ENCODE results near the gene TSHR. TPM values are rescaled to one million over a fixed set of nuclear protein-coding genes. Genes with fewer than 3 reads are reported as not detected.

Gene TSHR
- total and polyA plus RNA-seq, 9 donors = 0.15 to 0.41 (median 0.23) TPM; not detected in 6

DNA sequence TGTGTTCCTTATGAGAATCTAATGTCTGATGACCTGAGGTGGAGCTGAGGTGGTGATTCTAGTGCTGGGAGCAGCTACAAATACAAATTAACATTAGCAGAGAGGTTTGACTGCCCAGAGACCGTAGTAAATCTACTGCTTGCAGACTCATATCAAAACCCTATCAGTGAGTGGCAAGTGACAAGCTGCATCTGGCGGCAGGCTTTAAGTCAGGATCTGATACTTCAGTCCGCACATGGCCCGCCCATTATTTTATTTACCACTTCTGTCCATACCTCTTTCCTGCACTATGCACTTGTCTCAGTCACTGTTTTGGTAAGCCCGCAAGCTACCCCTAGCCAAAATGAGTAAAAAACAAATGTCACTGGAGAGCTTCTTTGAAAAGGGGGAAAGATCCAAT lies 25.3 kb upstream of the TSHR start:
- Histone ChIP-seq H3K4me1 (ENCODE audit: insufficient read depth) (no peaks in the 10 kb centered on the region), H3K9me3 (no peaks in the 10 kb centered on the region), H3K27ac (no peak overlapping the region), H3K27me3 (no peaks in the 10 kb centered on the region), H3K4me3 (no peak overlapping the region), H3K36me3 (no peaks in the 10 kb centered on the region)
- 93 to 98% (median 97%) methylated on average over 5 of the region's 5 CpGs for WGBS, 3 donors
- no peak for TF ChIP-seq POLR2A (IDR thresholded peaks at IDR 0.05)
- TF ChIP-seq, protein P1, sequence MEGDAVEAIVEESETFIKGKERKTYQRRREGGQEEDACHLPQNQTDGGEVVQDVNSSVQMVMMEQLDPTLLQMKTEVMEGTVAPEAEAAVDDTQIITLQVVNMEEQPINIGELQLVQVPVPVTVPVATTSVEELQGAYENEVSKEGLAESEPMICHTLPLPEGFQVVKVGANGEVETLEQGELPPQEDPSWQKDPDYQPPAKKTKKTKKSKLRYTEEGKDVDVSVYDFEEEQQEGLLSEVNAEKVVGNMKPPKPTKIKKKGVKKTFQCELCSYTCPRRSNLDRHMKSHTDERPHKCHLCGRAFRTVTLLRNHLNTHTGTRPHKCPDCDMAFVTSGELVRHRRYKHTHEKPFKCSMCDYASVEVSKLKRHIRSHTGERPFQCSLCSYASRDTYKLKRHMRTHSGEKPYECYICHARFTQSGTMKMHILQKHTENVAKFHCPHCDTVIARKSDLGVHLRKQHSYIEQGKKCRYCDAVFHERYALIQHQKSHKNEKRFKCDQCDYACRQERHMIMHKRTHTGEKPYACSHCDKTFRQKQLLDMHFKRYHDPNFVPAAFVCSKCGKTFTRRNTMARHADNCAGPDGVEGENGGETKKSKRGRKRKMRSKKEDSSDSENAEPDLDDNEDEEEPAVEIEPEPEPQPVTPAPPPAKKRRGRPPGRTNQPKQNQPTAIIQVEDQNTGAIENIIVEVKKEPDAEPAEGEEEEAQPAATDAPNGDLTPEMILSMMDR (IDR thresholded peaks at IDR 0.05) = no peak
- no peak for TF ChIP-seq EP300 (IDR thresholded peaks at IDR 0.05)
- DNase-seq = no peak
- intact Hi-C loops (cut with DNase I) = no loop called here

GRCh38 chr14:80930836-80931389 lies 24.5 kb upstream of the TSHR start:
- no peak for DNase-seq
- Histone ChIP-seq H3K36me3 (no peaks in the 10 kb centered on the region), H3K4me1 (ENCODE audit: insufficient read depth) (no peaks in the 10 kb centered on the region), H3K27me3 (no peaks in the 10 kb centered on the region), H3K9me3 (no peaks in the 10 kb centered on the region), H3K4me3 (no peak overlapping the region), H3K27ac (no peak overlapping the region)
- 82 to 86% (median 83%) methylated on average over 8 of the region's 8 CpGs for WGBS, 3 donors
- TF ChIP-seq EP300 (IDR thresholded peaks at IDR 0.05) = no peak
- TF ChIP-seq, protein P1 (IDR thresholded peaks at IDR 0.05) = no peak
- no peak for TF ChIP-seq POLR2A (IDR thresholded peaks at IDR 0.05)
- intact Hi-C loops (cut with DNase I) = no loop called here

- H3K9me3 ChIP-seq = no peaks in the 10 kb centered on the region
- no peaks in the 10 kb centered on the region for H3K36me3 ChIP-seq
- no peaks in the 10 kb centered on the region for H3K4me1 ChIP-seq (ENCODE audit: insufficient read depth)
- no peak overlapping the region for H3K4me3 ChIP-seq
- TF ChIP-seq POLR2A (IDR thresholded peaks at IDR 0.05) (no peak), EP300 (IDR thresholded peaks at IDR 0.05) (no peak)
- TF ChIP-seq, protein P1 (IDR thresholded peaks at IDR 0.05) = no peak
- no peaks in the 10 kb centered on the region for H3K27me3 ChIP-seq
- DNase-seq = no peak
- H3K27ac ChIP-seq = no peak overlapping the region
- intact Hi-C loops (cut with DNase I) = no loop called here
These were observed 22.1 kb upstream of the TSHR start for GRCh38 chr14:80933282-80933681.

- Histone ChIP-seq H3K4me3 (no peak overlapping the region), H3K27me3 (no peaks in the 10 kb centered on the region), H3K36me3 (no peaks in the 10 kb centered on the region), H3K9me3 (no peaks in the 10 kb centered on the region), H3K27ac (no peak overlapping the region), H3K4me1 (ENCODE audit: insufficient read depth) (no peaks in the 10 kb centered on the region)
- 81 to 89% (median 83%) methylated on average over 4 of the region's 4 CpGs for WGBS, 3 donors
- intact Hi-C loops (cut with DNase I) = no loop called here
- TF ChIP-seq POLR2A (IDR thresholded peaks at IDR 0.05) (no peak), EP300 (IDR thresholded peaks at IDR 0.05) (no peak)
- TF ChIP-seq, protein P1 (IDR thresholded peaks at IDR 0.05) = no peak
- no peak for DNase-seq
These were observed 21.7 kb upstream of the TSHR start for GRCh38 chr14:80933686-80934085.
